ENCODE results near the gene KCNQ4.

KCNQ4 gene

GRCh38 chr1:40746344-40747090 is 37.1 kb upstream of the KCNQ4 start:
- peaks cover 55% of the 10 kb centered on the region for H3K36me3 Mint-ChIP-seq (ENCODE audit: insufficient read depth)
- H3K9me3 Mint-ChIP-seq: no peaks in the 10 kb centered on the region
- no peaks in the 10 kb centered on the region for H3K27me3 Mint-ChIP-seq
- peak overlapping the region in 1 of 2 donors; percentile 75 for H3K27ac Mint-ChIP-seq
- peaks cover 9 to 29% of the 10 kb centered on the region in 2 donors for H3K4me1 Mint-ChIP-seq (ENCODE audit: low read depth in 2 of 2)
- no peak overlapping the region for H3K4me3 Mint-ChIP-seq
- DNase-seq: no peak
- ATAC-seq (replicated peaks): no peak

GRCh38 chr1:40748841-40749718 is 34.5 kb upstream of the KCNQ4 start:
- H3K4me1 Mint-ChIP-seq (ENCODE audit: low read depth in 2 of 2): peaks cover 7 to 20% of the 10 kb centered on the region in 2 donors
- peak overlapping the region in 1 of 2 donors; percentile 20 for H3K27ac Mint-ChIP-seq
- peaks cover 51% of the 10 kb centered on the region for H3K36me3 Mint-ChIP-seq (ENCODE audit: insufficient read depth)
- no peak overlapping the region for H3K4me3 Mint-ChIP-seq
- H3K27me3 Mint-ChIP-seq: no peaks in the 10 kb centered on the region
- no peak for ATAC-seq (replicated peaks)
- no peaks in the 10 kb centered on the region for H3K9me3 Mint-ChIP-seq
- DNase-seq: no peak

- H3K4me1 Mint-ChIP-seq (ENCODE audit: low read depth in 2 of 2): peaks cover 7 to 13% of the 10 kb centered on the region in 2 donors
- peaks cover 56% of the 10 kb centered on the region for H3K36me3 Mint-ChIP-seq (ENCODE audit: insufficient read depth)
- no peaks in the 10 kb centered on the region for H3K9me3 Mint-ChIP-seq
- H3K27ac Mint-ChIP-seq: peak overlapping the region in 1 of 2 donors; percentile 67
- ATAC-seq (replicated peaks) (no peak), DNase-seq (no peak)
- no peak overlapping the region for H3K4me3 Mint-ChIP-seq
- H3K27me3 Mint-ChIP-seq: no peaks in the 10 kb centered on the region
Measured at GRCh38 chr1:40749817-40750216, 33.8 kb upstream of the KCNQ4 start.

- Mint-ChIP-seq H3K4me3 (no peak overlapping the region), H3K4me1 (ENCODE audit: low read depth in 2 of 2) (peaks cover 6% of the 10 kb centered on the region in 2 donors), H3K9me3 (no peaks in the 10 kb centered on the region), H3K36me3 (ENCODE audit: insufficient read depth) (peaks cover 60% of the 10 kb centered on the region), H3K27ac (peak overlapping the region; percentile 57 to 67), H3K27me3 (no peaks in the 10 kb centered on the region)
- ATAC-seq (replicated peaks) (no peak), DNase-seq (no peak)
Measured at GRCh38 chr1:40750451-40750908, 33.1 kb upstream of the KCNQ4 start.

- no peaks in the 10 kb centered on the region for H3K9me3 Mint-ChIP-seq
- H3K27me3 Mint-ChIP-seq: no peaks in the 10 kb centered on the region
- H3K27ac Mint-ChIP-seq: no peak overlapping the region
- no peak overlapping the region for H3K4me3 Mint-ChIP-seq
- ATAC-seq (replicated peaks) (no peak), DNase-seq (no peak)
- H3K36me3 Mint-ChIP-seq (ENCODE audit: insufficient read depth): peaks cover 57% of the 10 kb centered on the region
- no peaks in the 10 kb centered on the region for H3K4me1 Mint-ChIP-seq (ENCODE audit: low read depth in 2 of 2)
Measured at GRCh38 chr1:40751802-40752201, 31.8 kb upstream of the KCNQ4 start.

GRCh38 chr1:40753142-40753882 is 30.3 kb upstream of the KCNQ4 start:
- Mint-ChIP-seq H3K27ac (peak overlapping the region in 1 of 2 donors; percentile 36), H3K4me3 (no peak overlapping the region)
- ATAC-seq (replicated peaks): no peak

GRCh38 chr1:40754201-40754600 is 29.4 kb upstream of the KCNQ4 start:
- no peaks in the 10 kb centered on the region for H3K27me3 Mint-ChIP-seq
- no peaks in the 10 kb centered on the region for H3K9me3 Mint-ChIP-seq
- H3K4me3 Mint-ChIP-seq: no peak overlapping the region
- H3K36me3 Mint-ChIP-seq (ENCODE audit: insufficient read depth): peaks cover 55% of the 10 kb centered on the region
- H3K4me1 Mint-ChIP-seq (ENCODE audit: low read depth in 2 of 2): peaks cover 0 to 5% of the 10 kb centered on the region in 2 donors
- peak overlapping the region in 1 of 2 donors; percentile 13 for H3K27ac Mint-ChIP-seq
- no peak for DNase-seq
- no peak for ATAC-seq (replicated peaks)

More at GRCh38 chr1:40753142-40753882, 30.3 kb upstream of the KCNQ4 start:
- H3K9me3 Mint-ChIP-seq: no peaks in the 10 kb centered on the region
- DNase-seq: no peak
- no peaks in the 10 kb centered on the region for H3K4me1 Mint-ChIP-seq (ENCODE audit: low read depth in 2 of 2)
- H3K36me3 Mint-ChIP-seq (ENCODE audit: insufficient read depth): peaks cover 53% of the 10 kb centered on the region
- H3K27me3 Mint-ChIP-seq: no peaks in the 10 kb centered on the region

- ATAC-seq (replicated peaks) (no peak), DNase-seq (no peak)
- Mint-ChIP-seq H3K36me3 (ENCODE audit: insufficient read depth) (peaks cover 58% of the 10 kb centered on the region), H3K4me1 (ENCODE audit: low read depth in 2 of 2) (peaks cover 0 to 5% of the 10 kb centered on the region in 2 donors), H3K27me3 (no peaks in the 10 kb centered on the region), H3K4me3 (no peak overlapping the region), H3K27ac (peak overlapping the region in 1 of 2 donors; percentile 13), H3K9me3 (no peaks in the 10 kb centered on the region)
Measured at GRCh38 chr1:40755067-40755466, 28.5 kb upstream of the KCNQ4 start.

GRCh38 chr1:40756523-40756922 is 27.1 kb upstream of the KCNQ4 start:
- no peaks in the 10 kb centered on the region for H3K9me3 Mint-ChIP-seq
- no peak overlapping the region for H3K27ac Mint-ChIP-seq
- no peak for DNase-seq
- H3K27me3 Mint-ChIP-seq: no peaks in the 10 kb centered on the region
- H3K36me3 Mint-ChIP-seq (ENCODE audit: insufficient read depth): peaks cover 65% of the 10 kb centered on the region
- H3K4me1 Mint-ChIP-seq (ENCODE audit: low read depth in 2 of 2): peaks cover 0 to 5% of the 10 kb centered on the region in 2 donors
- H3K4me3 Mint-ChIP-seq: no peak overlapping the region
- no peak for ATAC-seq (replicated peaks)

GRCh38 chr1:40757084-40757483 is 26.5 kb upstream of the KCNQ4 start:
- ATAC-seq (replicated peaks) (no peak), DNase-seq (no peak)
- no peak overlapping the region for H3K27ac Mint-ChIP-seq
- no peaks in the 10 kb centered on the region for H3K9me3 Mint-ChIP-seq
- H3K4me3 Mint-ChIP-seq: no peak overlapping the region
- H3K36me3 Mint-ChIP-seq (ENCODE audit: insufficient read depth): peaks cover 68% of the 10 kb centered on the region
- no peaks in the 10 kb centered on the region for H3K27me3 Mint-ChIP-seq
- peaks cover 0 to 5% of the 10 kb centered on the region in 2 donors for H3K4me1 Mint-ChIP-seq (ENCODE audit: low read depth in 2 of 2)

GRCh38 chr1:40758004-40758403 is 25.6 kb upstream of the KCNQ4 start:
- H3K27ac Mint-ChIP-seq: no peak overlapping the region
- no peak for ATAC-seq (replicated peaks)
- no peak overlapping the region for H3K4me3 Mint-ChIP-seq
- no peak for DNase-seq
- H3K27me3 Mint-ChIP-seq: no peaks in the 10 kb centered on the region
- H3K4me1 Mint-ChIP-seq (ENCODE audit: low read depth in 2 of 2): peaks cover 1 to 10% of the 10 kb centered on the region in 2 donors
- H3K36me3 Mint-ChIP-seq (ENCODE audit: insufficient read depth): peaks cover 69% of the 10 kb centered on the region
- no peaks in the 10 kb centered on the region for H3K9me3 Mint-ChIP-seq

GRCh38 chr1:40758578-40759343 is 24.8 kb upstream of the KCNQ4 start:
- ATAC-seq (replicated peaks): no peak
- no peaks in the 10 kb centered on the region for H3K9me3 Mint-ChIP-seq
- H3K4me1 Mint-ChIP-seq (ENCODE audit: low read depth in 2 of 2): peaks cover 7 to 16% of the 10 kb centered on the region in 2 donors
- DNase-seq: no peak
- H3K27ac Mint-ChIP-seq: peak overlapping the region in 1 of 2 donors; percentile 74
- H3K27me3 Mint-ChIP-seq: no peaks in the 10 kb centered on the region
- H3K36me3 Mint-ChIP-seq (ENCODE audit: insufficient read depth): peaks cover 63% of the 10 kb centered on the region
- H3K4me3 Mint-ChIP-seq: no peak overlapping the region
